GM13976 (cell line): Measurements from ENCODE around the gene RAF1.

Source experiments
- DNase-seq: peaks from one replicate; pipeline ENCODE4 v3.0.0; 2012; ENCODE audit warnings: low spot score
- in situ Hi-C: fragments of 300-500 bp; cut with MboI; formaldehyde crosslinking; loops from one replicate; pipeline ENCODE4 v1.12.0; 2022; ENCODE audit warnings: low sequenced_read_pairs, mixed read lengths, inconsistent platforms; ENCODE audit not compliant: unreplicated experiment
- TF ChIP-seq, protein P1 (sequence below): IDR thresholded peaks from 2 replicates; pipeline ENCODE4 v1.5.1; 2012; ENCODE audit warnings: borderline replicate concordance, mild to moderate bottlenecking; ENCODE audit not compliant: insufficient read depth; ENCODE audit errors: extremely low read depth, missing control alignments, control extremely low read depth

RAF1 gene

DNA sequence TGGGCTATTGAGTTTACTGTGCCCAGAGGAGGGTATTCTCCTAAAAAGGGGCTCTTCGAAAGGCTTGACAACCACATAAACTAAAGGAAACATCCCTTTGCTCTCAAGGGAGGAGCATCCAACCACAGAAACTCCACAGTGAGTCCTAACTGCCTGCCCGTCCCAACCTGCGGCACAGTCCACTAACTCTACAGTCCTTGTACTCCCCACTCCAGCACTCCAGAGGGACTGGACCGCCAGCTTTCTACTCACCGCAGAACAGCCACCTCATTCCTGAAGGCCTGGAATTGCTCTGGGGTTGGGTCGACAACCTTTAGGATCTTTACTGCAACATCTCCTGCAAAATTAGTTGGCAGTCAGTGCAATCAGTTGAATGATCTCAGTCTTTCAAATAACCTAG, 72.5 kb downstream of the RAF1 start:
- DNase-seq: no peak
- TF ChIP-seq, protein P1, sequence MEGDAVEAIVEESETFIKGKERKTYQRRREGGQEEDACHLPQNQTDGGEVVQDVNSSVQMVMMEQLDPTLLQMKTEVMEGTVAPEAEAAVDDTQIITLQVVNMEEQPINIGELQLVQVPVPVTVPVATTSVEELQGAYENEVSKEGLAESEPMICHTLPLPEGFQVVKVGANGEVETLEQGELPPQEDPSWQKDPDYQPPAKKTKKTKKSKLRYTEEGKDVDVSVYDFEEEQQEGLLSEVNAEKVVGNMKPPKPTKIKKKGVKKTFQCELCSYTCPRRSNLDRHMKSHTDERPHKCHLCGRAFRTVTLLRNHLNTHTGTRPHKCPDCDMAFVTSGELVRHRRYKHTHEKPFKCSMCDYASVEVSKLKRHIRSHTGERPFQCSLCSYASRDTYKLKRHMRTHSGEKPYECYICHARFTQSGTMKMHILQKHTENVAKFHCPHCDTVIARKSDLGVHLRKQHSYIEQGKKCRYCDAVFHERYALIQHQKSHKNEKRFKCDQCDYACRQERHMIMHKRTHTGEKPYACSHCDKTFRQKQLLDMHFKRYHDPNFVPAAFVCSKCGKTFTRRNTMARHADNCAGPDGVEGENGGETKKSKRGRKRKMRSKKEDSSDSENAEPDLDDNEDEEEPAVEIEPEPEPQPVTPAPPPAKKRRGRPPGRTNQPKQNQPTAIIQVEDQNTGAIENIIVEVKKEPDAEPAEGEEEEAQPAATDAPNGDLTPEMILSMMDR: no peak
- in situ Hi-C loops: no loop called here

DNA sequence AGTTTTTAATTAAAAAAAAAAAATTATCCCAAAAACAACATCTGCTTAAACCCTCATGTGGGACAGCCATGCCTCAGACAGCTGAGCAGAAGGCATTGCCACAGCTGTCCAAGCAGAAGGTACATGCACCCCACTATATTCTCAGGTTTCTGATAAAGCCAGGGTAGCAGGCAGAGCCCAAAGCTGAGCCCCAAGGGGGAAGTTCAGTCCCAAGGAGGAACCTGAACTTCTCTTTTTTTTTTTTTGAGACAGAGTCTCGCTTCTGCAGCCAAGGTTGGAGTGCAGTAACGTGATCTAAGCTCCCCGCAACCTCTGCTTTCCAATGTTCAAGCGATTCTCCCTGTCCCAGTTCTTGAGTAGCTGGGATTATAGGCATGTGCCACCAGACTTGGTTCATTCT, 73.8 kb downstream of the RAF1 start:
- no peak for DNase-seq

DNA sequence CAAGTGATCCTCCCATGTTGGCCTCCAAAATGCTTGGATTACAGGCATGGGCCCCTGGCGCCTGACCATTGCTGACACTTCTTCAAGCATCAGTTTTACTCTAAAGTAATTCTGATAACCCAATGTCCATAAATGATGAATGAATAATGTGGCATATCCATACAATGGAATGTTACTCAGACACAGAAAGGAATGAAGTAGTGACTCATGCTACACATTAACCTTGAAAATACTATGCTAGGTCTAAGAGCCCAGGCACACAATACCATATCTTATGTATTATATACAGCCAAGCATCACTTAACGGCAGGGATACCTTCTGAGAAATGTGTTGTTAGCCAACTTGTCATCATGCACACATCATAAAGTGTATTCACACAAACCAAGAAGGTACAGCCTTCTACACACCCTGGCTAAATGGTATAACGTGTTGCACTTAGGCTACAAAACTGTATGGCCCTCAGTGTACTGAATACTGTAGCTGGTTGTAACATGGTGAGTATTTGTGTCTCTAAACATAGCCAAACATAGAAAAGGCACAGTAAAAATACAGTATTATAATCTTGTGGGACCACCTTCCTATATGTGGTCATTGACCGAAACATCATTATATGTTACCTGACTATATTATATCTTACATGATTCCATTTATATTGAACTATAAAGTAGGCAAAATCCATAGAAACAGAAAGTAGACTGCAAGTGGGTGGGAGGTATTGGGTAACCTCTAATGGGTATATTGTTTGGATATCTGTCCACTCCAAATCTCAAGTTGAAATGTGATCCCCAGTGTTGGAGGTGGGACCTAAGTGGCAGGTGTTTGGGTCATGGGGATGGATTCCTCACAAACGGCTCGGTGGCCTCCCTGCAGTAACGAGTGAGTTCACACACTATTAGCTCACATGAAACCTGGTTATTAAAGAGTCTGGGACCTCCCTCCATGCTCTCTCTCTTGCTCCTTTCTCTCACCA, 75.6 kb downstream of the RAF1 start:
- in situ Hi-C loops: no loop called here
- TF ChIP-seq, protein P1: no peak
- DNase-seq: no peak

More for the DNA sequence above, 73.8 kb downstream of the RAF1 start:
- TF ChIP-seq, protein P1: no peak
- in situ Hi-C loops: no loop called here

DNA sequence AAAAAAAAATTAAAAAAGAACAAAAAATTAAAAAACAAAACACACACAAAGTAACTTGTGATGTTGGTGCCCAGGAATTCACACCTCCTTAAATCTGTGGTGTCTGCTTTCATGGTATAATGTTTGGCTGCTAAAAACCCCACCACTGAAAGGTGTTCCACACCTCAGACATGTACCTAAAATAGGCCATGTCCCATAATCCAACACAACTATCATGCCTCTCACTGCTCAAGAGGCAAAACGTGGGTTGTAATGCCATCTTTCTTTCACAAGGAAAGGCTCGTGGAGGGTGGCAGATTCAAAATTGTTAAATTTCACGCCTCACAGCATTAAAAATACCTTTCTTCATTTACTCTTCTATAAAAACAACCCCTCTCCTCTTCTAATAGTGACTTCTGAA, 77.5 kb downstream of the RAF1 start:
- in situ Hi-C loops: no loop called here
- no peak for DNase-seq
- TF ChIP-seq, protein P1: no peak

DNA sequence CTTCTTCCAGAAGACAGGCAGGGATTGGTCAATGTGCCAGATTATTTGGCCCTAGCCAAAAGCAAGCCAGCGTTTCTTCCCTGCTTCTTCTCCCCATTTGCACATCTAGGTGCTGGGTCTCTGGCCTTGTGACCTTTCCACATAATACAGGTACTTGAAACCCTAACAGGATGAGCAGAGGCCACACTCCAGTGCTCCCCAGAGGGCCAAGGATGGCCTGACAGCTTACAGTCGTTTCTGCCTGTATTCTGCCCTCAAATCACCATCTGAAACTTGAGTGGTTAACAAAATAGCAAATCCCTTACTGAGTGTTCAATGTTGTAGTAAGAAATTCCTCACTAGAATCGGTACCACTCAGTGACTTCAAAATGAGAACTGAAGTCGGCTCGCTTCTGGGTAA, 77.9 kb downstream of the RAF1 start:
- TF ChIP-seq, protein P1: no peak
- in situ Hi-C loops: no loop called here
- peak; percentile 30 for DNase-seq

DNA sequence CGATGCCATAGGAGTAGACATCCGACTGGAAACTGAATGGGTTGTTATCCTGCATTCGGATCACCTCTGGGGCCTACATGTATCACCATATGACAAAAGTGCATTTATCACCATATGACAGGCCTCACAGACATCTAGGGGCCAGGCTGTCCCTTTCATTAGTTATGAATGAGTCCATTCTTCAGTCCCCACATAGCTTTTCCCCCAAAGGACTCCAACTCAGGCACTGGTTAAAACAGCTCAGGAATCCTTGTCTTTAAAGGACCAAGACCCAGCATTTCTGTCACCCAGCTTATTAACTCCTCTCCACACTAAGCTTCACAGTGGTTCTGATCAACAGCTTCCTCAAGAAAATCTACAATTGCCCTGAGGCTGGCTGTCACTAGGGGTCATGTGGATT, 78.7 kb downstream of the RAF1 start:
- TF ChIP-seq, protein P1: no peak
- in situ Hi-C loops: no loop called here
- no peak for DNase-seq

DNA sequence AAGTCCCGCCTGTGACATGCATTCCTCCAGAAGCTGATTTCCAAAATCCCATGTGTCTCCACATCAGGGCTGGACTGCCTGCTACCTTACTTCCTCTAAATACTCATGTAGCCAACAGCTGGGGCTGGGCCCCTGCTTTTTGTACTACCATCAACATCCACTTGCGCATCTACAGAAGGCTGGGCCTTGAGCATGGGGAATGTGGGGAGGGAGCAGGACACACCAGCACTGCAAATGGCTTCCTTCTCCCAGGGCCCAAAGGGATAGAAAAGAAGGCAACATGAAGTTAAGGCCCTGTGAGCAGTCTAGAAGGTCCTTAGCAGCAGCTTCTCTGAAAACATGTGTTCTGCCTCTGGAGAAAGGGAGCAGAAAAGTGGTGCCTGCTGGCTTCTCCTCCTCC, 79.8 kb downstream of the RAF1 start:
- in situ Hi-C loops: no loop called here
- DNase-seq: no peak
- TF ChIP-seq, protein P1: no peak
